Adipocyte (in vitro differentiated cells): ENCODE data around the gene OGN.

Source experiments
- DNase-seq: peaks from one replicate; pipeline ENCODE4 v3.0.0-alpha.2; 2015; ENCODE audit warnings: low read depth
- H3K27me3 ChIP-seq: replicated peaks from 2 replicates; pipeline ENCODE4 v1.7.0; 2013; ENCODE audit warnings: mild to moderate bottlenecking, low read length, moderate library complexity; ENCODE audit not compliant: control insufficient read depth, insufficient read depth
- H3K36me3 ChIP-seq: 2 replicates; pipeline ENCODE4 v1.7.0; 2013; ENCODE audit warnings: low read length, mild to moderate bottlenecking, moderate library complexity; ENCODE audit not compliant: control insufficient read depth, insufficient read depth, severe bottlenecking
- H3K4me1 ChIP-seq: 2 replicates; pipeline ENCODE4 v1.7.0; 2013; ENCODE audit warnings: mild to moderate bottlenecking, low read length, moderate library complexity; ENCODE audit not compliant: control insufficient read depth, insufficient read depth
- H3K4me3 ChIP-seq: 2 replicates; pipeline ENCODE4 v1.7.0; 2013; ENCODE audit warnings: mild to moderate bottlenecking, low read length, moderate library complexity
- H3K9ac ChIP-seq: 2 replicates; pipeline ENCODE4 v1.7.0; 2013; ENCODE audit warnings: mild to moderate bottlenecking, low read length, moderate library complexity
- H3K9me3 ChIP-seq: 2 replicates; pipeline ENCODE4 v1.7.0; 2013; ENCODE audit warnings: mild to moderate bottlenecking, low read length, moderate library complexity; ENCODE audit not compliant: control insufficient read depth

The OGN gene

GRCh38 chr9:92341578-92341977 is 62.8 kb downstream of the OGN start:
- Histone ChIP-seq H3K4me3 (no peak overlapping the region), H3K27me3 (no peaks in the 10 kb centered on the region), H3K9me3 (no peaks in the 10 kb centered on the region), H3K4me1 (peaks cover 16% of the 10 kb centered on the region), H3K36me3 (no peaks in the 10 kb centered on the region), H3K9ac (no peak overlapping the region)
- no peak for DNase-seq

DNA sequence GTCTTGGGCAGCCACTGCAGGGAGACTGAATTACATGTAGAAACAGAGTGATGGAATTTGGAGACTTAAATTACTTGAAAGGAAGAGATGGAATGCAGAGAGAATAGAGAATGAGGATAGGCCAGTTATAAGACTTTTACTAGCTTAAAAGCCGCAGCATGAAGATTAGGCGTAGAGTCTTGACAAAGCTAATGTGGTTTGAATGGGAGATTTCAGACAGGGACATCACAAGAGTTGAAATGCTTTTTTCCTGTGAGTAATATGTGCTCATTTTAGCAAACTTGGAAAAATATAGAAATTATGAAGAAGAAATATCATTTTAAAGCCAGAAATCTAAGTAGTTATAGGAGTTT is 71.1 kb downstream of the OGN start:
- no peaks in the 10 kb centered on the region for H3K9me3 ChIP-seq
- H3K9ac ChIP-seq, result no peak overlapping the region
- no peaks in the 10 kb centered on the region for H3K27me3 ChIP-seq
- H3K36me3 ChIP-seq, result no peaks in the 10 kb centered on the region
- H3K4me1 ChIP-seq, result peaks cover 4% of the 10 kb centered on the region
- no peak overlapping the region for H3K4me3 ChIP-seq
- DNase-seq, result no peak
